OCI-LY7 (cell line): ENCODE data around the gene PDZD7.

Experiments
- CTCF ChIP-seq: fragments of 200-600 bp; sonication (generic); conservative IDR thresholded peaks from 2 replicates; pipeline ENCODE4 v1.5.1; 2014; ENCODE audit warnings: mild to moderate bottlenecking, antibody characterized with exemption, low read length, moderate library complexity, mixed read lengths
- EZH2phosphoT487 ChIP-seq: fragments of 200-600 bp; sonication (generic); IDR thresholded peaks from 2 replicates; pipeline ENCODE4 v1.6.1; 2018; ENCODE audit warnings: low read depth, borderline replicate concordance, mild to moderate bottlenecking, mixed run types, antibody characterized with exemption, low read length, moderate library complexity, mixed read lengths

DNA sequence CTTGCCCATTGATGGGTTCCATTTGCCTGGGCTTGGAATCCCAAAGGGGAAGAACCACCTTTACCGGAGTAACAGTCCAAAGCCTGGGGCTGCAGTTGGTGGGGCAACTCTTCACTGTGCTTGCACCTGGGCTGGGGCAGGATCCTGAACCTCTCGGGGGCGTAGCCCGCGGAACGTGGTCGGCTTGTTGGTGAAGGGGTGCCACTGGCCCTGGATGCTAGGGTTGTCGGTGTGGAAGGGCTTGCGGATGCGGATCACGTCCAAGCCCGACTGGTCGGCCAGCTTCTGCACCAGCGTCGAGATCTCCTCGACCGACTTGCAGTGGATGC, 44.3 kb downstream of the PDZD7 start:
- TF ChIP-seq CTCF = no peak
- no peak for TF ChIP-seq EZH2phosphoT487
